ENCODE results near the gene CERS6.

The CERS6 gene

GRCh38 chr2:168568476-168569267 is 112.6 kb downstream of the CERS6 start:
- DNase-seq (ENCODE audit: low spot score), result no peak

GRCh38 chr2:168571061-168571460 is 115.0 kb downstream of the CERS6 start:
- no peak for DNase-seq (ENCODE audit: low spot score)

GRCh38 chr2:168573128-168573903 is 117.2 kb downstream of the CERS6 start:
- DNase-seq (ENCODE audit: low spot score), result no peak

- DNase-seq (ENCODE audit: low spot score), result no peak
These were observed 119.0 kb downstream of the CERS6 start for GRCh38 chr2:168574856-168575630.

- no peak for DNase-seq (ENCODE audit: low spot score)
These were observed 121.8 kb downstream of the CERS6 start for GRCh38 chr2:168577885-168578284.

GRCh38 chr2:168583064-168583709 is 127.1 kb downstream of the CERS6 start:
- no peak for DNase-seq (ENCODE audit: low spot score)

GRCh38 chr2:168583710-168584521 is 127.8 kb downstream of the CERS6 start:
- peak; percentile 37 for DNase-seq (ENCODE audit: low spot score)

- no peak for DNase-seq (ENCODE audit: low spot score)
These were observed 128.8 kb downstream of the CERS6 start for GRCh38 chr2:168584911-168585310.

GRCh38 chr2:168585700-168586099 is 129.6 kb downstream of the CERS6 start:
- DNase-seq (ENCODE audit: low spot score), result no peak

GRCh38 chr2:168587307-168587706 is 131.2 kb downstream of the CERS6 start:
- DNase-seq (ENCODE audit: low spot score), result no peak

- DNase-seq (ENCODE audit: low spot score), result no peak
These were observed 133.5 kb downstream of the CERS6 start for GRCh38 chr2:168589236-168590211.

- no peak for DNase-seq (ENCODE audit: low spot score)
These were observed 136.2 kb downstream of the CERS6 start for GRCh38 chr2:168592181-168592831.

- DNase-seq (ENCODE audit: low spot score), result no peak
These were observed 137.6 kb downstream of the CERS6 start for GRCh38 chr2:168593713-168594112.

- no peak for DNase-seq (ENCODE audit: low spot score)
These were observed 138.7 kb downstream of the CERS6 start for GRCh38 chr2:168594778-168595177.

- DNase-seq (ENCODE audit: low spot score), result no peak
These were observed 141.0 kb downstream of the CERS6 start for GRCh38 chr2:168596881-168597655.

- DNase-seq (ENCODE audit: low spot score), result no peak
These were observed 143.7 kb downstream of the CERS6 start for GRCh38 chr2:168599738-168600137.

- DNase-seq (ENCODE audit: low spot score), result no peak
These were observed 144.9 kb downstream of the CERS6 start for GRCh38 chr2:168600949-168601348.

- no peak for DNase-seq (ENCODE audit: low spot score)
These were observed 145.7 kb downstream of the CERS6 start for GRCh38 chr2:168601741-168602140.

- DNase-seq (ENCODE audit: low spot score), result no peak
These were observed 146.3 kb downstream of the CERS6 start for GRCh38 chr2:168602379-168602778.
